ENCODE measurements around the gene RNF113A.
A peak's percentile ranks its signal among the peaks of the same experiment; 100 is the strongest.

RNF113A gene

DNA sequence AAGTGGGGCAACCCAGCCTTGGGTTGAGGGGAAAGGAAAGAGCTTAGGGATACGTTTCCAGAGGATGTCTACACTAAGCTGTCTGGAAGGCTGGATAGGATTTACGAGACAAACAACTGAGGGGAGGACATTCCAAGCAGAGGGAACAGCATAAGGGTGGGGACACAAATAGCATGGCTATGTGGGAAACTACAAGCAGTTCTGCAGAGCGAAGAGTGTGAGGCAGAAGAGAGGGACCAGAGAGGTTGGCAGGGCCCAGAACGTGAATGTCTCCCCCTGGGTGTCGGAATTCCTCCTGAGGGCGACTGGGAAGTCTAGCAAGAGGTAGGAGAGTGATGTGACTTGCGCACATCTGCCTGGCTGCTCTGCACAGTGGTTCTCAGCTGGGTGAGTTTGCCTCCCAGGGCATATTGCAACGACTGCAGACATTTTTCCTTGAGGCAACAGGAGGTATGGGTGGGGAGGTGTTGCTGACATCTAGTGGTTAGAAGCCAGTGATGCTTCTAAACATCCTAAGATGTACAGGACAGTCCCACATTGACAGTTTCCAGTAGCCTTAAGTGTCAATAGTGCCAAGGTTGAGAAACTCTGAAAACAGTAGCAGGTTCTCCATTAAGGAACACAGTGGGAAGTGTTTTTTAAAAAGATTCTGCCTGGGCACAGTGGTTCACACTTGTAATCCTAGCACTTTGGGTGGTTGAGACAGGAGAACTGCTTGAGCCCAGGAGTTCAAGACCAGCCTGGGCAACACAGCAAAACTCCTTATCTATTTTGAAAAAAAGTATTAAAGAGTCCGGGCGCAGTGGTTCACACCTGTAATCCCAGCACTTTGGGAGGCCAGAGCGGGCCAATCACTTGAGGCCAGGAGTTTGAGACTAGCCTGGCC, 9.3 kb upstream of the RNF113A start:
- TF ChIP-seq, protein P1, sequence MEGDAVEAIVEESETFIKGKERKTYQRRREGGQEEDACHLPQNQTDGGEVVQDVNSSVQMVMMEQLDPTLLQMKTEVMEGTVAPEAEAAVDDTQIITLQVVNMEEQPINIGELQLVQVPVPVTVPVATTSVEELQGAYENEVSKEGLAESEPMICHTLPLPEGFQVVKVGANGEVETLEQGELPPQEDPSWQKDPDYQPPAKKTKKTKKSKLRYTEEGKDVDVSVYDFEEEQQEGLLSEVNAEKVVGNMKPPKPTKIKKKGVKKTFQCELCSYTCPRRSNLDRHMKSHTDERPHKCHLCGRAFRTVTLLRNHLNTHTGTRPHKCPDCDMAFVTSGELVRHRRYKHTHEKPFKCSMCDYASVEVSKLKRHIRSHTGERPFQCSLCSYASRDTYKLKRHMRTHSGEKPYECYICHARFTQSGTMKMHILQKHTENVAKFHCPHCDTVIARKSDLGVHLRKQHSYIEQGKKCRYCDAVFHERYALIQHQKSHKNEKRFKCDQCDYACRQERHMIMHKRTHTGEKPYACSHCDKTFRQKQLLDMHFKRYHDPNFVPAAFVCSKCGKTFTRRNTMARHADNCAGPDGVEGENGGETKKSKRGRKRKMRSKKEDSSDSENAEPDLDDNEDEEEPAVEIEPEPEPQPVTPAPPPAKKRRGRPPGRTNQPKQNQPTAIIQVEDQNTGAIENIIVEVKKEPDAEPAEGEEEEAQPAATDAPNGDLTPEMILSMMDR (IDR thresholded peaks at IDR 0.05) = peak; percentile 45 to 48
- Histone ChIP-seq H3K4me1 (no peaks in the 10 kb centered on the region), H3K4me3 (no peak overlapping the region), H3K36me3 (peaks cover 0 to 12% (median 5%) of the 10 kb centered on the region in 3 donors), H3K27me3 (no peaks in the 10 kb centered on the region), H3K9me3 (no peaks in the 10 kb centered on the region), H3K27ac (no peak overlapping the region)
- DNase-seq = no peak
- intact Hi-C loops (cut with DNase I; ENCODE audit: low total_unique reads) = no loop called here

DNA sequence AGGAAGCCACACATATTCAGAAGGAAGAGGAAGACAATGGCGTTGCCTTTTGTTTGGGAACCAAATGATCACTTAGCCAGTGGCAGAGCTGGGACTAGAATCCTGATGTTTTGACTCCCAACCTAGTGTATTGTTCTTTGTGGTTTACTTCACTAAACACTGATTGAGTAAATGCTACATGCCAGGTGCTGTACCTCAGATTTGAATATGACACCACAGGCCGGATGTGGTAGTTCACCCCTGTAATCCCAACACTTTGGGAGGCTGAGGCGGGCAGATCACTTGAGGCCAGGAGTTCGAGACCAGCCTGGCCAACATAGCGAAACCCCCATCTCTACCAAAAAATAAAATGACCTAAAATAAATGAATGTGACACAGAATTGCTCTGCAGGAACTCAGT, 8.5 kb upstream of the RNF113A start:
- no peak for DNase-seq
- H3K9me3 ChIP-seq = no peaks in the 10 kb centered on the region
- intact Hi-C loops (cut with DNase I; ENCODE audit: low total_unique reads) = no loop called here
- H3K4me1 ChIP-seq = no peaks in the 10 kb centered on the region
- H3K4me3 ChIP-seq = no peak overlapping the region
- H3K27ac ChIP-seq = no peak overlapping the region
- H3K36me3 ChIP-seq = peaks cover 0 to 12% (median 5%) of the 10 kb centered on the region in 3 donors
- H3K27me3 ChIP-seq = no peaks in the 10 kb centered on the region
- TF ChIP-seq, protein P1 (IDR thresholded peaks at IDR 0.05) = no peak

DNA sequence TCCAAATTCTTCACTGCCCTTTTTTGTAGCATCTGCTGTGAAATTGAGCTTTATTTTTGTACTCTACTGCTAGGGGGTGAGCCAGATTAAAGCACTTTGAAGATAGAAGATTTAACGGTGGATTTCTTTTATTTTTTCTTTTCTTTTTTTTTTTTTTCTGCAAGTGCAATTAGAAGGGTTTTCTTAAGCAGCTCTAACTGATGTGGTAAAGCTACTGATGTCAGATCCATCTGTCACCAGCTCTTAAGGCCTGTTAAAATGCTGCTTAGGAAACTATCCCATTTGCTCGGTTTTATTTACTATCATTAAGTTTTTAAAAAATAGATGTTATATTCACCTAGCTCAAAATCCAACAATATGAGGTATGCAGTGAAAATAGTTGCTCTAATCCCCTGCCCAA, 7.2 kb upstream of the RNF113A start:
- peaks cover 0 to 12% (median 5%) of the 10 kb centered on the region in 3 donors for H3K36me3 ChIP-seq
- DNase-seq = no peak
- intact Hi-C loops (cut with DNase I; ENCODE audit: low total_unique reads) = no loop called here
- TF ChIP-seq, protein P1 (IDR thresholded peaks at IDR 0.05) = no peak
- H3K4me3 ChIP-seq = no peak overlapping the region
- H3K27me3 ChIP-seq = no peaks in the 10 kb centered on the region
- no peaks in the 10 kb centered on the region for H3K4me1 ChIP-seq
- H3K9me3 ChIP-seq = no peaks in the 10 kb centered on the region
- no peak overlapping the region for H3K27ac ChIP-seq

DNA sequence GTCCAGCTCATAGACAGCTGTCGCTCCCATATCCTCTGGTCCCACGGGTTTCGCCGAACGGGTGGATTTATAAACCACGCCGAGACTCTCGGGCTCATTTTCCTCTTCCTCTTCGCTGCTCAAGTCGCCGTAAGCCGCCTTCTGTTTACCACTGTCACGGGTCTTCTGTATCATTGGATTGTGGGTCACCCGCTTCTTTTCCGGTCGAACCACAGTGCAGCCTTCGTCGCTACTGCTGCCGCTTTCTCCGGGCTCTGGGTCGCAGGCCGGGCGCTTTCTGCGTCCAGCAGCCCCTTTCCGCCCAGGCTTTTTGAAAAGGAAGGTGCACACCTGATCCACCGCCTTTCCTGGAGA, 311 bp downstream of the RNF113A start:
- intact Hi-C loops (cut with DNase I; ENCODE audit: low total_unique reads) = no loop called here
- Histone ChIP-seq H3K4me3 (peak overlapping the region; percentile 66 to 70), H3K27me3 (no peaks in the 10 kb centered on the region), H3K9me3 (no peaks in the 10 kb centered on the region), H3K4me1 (peaks cover 0 to 19% (median 6%) of the 10 kb centered on the region in 4 donors), H3K27ac (peak overlapping the region; percentile 89 to 95), H3K36me3 (peaks cover 0 to under 1% (median 0%) of the 10 kb centered on the region in 3 donors)
- TF ChIP-seq, protein P1 (IDR thresholded peaks at IDR 0.05) = no peak
- DNase-seq = peak in 1 of 2 donors; percentile 24

DNA sequence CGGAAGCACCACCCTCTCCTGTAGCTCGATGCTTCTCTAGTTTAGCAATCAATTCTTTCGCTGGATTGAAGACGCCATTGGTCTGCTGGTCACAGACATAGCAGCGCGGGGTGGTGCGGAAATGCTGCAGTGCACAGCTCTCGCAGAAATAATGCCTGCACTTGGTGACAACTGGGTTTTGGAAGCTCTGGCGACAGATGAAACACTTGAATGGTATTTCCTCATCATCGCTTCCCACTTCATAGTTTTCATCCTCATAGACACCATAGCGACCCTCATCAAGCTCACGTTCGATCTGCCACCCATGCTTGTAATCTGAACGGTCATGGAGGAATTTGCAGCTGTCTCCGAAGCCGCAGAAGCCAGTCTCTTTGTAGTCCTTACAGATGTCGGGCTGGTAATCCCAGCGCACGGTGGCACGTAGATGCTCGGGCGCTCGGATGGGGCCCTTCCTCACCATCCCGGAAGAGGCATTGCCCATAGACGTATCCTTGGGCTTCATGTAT, 854 bp downstream of the RNF113A start:
- peaks cover 0 to 19% (median 6%) of the 10 kb centered on the region in 4 donors for H3K4me1 ChIP-seq
- intact Hi-C loops (cut with DNase I; ENCODE audit: low total_unique reads) = no loop called here
- peak overlapping the region; percentile 66 to 70 for H3K4me3 ChIP-seq
- peak overlapping the region; percentile 89 to 95 for H3K27ac ChIP-seq
- no peaks in the 10 kb centered on the region for H3K9me3 ChIP-seq
- H3K27me3 ChIP-seq = no peaks in the 10 kb centered on the region
- no peaks in the 10 kb centered on the region for H3K36me3 ChIP-seq
- peak in 1 of 2 donors; percentile 20 for DNase-seq
- TF ChIP-seq, protein P1 (IDR thresholded peaks at IDR 0.05) = no peak
